Activated T-cell treated with anti-CD3 and anti-CD28 coated beads, Interleukin-2, amount 50 U/mL, for 1 hour (primary cell): ENCODE data around the gene GPC6.

Source experiments
- DNase-seq: peaks from one replicate; pipeline ENCODE4 v3.0.0-alpha.2; 2020

GPC6 gene

DNA sequence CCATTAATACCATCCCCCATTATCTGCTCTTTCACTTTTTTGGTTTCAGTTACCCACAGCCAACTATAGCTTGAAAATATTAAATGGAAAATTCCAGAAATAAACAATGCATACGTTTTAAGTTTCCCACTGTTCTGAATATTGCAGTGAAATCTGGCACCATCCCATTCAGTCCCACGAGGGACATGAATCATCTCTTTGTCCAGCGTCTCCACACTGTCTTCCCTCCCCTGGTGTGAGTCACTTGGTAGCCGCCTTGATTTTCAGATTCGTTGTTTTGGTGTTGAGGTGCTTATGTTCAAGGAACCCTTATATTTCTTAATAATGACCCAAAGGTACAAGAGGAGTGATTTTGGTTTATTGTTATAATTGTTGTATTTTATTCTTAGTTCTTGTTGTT is 1006.8 kb downstream of the GPC6 start:
- no peak for DNase-seq

DNA sequence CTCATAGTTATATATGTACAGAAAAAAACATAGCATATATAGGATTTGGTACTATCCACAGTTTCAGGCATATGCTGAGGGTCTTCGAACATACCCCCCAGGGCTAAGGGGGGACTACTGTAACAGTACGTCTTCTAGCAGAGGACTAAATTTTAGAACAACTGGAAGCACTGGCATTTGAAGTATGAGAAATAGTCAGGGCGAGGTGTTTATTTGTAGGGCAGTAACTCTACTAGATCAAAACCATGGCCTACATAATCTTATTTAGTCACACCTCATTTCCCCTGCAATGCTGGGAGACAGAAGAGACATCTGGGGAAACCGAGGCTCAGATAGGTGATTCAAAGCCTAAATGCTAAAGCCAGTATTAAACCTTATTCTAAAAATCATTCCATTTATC is 1007.2 kb downstream of the GPC6 start:
- no peak for DNase-seq

DNA sequence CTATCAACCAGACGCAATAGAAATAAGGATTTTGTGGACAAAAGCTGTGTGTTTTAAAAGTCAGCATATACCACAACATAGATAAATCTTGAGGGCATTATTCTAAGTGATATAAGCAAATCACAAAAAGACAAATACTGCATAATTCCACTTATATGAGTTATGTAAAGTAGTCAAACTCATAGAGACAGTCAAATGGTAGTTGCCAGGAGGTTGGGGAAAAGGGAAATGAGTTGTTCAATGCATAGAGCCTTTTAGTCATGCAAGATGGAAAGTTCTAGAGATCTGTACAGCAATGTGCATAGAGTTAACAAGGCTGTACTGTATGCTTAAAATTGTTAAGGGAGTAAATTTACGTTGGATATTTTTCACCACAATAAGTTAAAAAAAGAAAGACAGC is 1008.1 kb downstream of the GPC6 start:
- no peak for DNase-seq

DNA sequence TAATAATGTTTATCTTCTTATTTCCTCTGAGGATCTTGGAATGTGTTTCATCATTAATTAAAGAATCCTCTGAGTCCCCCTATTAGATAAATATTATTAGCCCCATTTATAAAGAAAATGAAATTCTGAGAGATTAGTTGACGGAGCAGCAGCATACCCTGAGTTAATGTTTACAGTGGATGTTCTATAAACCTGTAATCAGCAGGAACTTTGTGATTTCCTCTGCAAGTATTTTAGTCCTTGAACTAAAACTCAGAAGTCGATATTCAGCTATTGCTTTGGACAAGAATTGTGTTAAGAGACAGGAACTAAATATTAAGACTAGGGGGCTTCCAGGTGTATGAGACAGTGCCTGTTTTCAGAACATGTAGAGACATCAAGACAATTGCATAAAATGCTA is 1009.5 kb downstream of the GPC6 start:
- no peak for DNase-seq

DNA sequence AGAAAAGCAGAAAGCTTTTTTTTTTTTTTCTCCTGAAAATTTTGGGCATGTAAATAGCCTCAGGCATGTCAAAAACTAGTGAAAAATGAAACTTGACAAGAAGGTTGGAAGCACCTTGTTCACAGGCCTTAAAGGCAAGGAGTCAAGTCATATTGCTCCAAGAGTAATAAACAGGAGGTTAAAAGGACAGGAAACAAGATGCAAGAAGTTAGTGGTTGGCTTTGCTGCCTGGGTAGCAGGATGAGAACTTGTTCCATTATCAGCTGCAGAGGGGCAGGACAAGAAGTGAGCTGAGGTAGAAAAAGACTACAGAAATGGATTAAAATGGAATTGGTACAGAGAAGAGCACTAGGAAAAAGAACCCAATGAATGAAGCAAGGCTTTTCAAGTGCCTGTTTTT is 1010.3 kb downstream of the GPC6 start:
- no peak for DNase-seq

DNA sequence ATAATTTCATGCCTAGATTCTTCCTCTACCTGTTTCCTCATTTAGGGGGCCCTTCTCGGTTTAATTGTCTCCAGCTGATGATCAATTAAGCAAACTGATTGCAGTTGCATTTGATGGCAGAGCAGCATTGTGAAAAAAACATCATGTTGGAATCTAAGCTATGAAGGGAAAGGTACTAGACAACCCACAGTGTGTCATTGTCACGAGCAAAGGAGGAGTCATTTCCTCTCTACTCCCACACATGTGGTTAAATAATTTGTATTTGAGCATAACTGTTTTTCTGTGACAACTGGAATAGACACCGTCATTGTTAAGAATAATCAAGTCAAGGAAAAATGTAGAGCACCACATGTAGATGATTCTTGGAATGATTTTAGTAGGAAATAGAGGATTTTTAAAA is 1012.5 kb downstream of the GPC6 start:
- DNase-seq = no peak

DNA sequence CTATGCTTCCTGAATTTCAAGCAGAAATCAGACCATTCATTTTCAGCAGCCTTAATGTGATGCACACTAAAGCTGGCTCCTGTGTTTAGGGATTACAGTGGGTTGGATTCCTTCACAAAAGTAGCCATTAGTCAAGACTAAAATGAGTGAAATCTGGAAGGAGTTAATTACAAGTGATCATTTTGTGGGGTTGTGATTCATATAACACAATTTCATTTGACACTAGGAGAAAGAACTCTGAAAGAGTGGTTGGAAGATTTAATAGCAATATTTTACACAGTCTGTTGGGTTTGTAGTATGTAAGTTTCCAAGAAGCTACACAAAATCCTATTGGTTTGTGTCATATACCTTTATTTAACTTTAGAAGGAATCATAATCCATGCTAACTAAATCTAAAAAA is 1015.9 kb downstream of the GPC6 start:
- DNase-seq = no peak

DNA sequence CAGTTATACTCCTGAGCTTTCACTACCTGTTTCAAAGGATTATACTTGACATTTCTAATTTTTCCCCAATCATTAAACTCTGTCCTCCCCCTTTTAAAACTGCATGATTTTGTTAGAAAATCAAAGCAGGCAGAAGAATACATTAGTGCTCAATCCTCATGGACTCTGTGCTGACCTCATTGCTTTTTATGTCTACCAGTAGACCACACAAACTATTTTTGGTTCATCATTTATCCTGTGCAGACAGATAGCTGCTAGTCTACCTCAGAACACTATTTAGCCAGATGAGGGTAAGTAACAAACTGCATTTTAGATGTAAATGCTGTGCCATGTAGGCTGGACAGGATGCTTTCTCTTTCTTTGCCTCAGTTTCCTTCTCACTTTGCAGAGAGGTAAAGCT is 1016.9 kb downstream of the GPC6 start:
- no peak for DNase-seq

DNA sequence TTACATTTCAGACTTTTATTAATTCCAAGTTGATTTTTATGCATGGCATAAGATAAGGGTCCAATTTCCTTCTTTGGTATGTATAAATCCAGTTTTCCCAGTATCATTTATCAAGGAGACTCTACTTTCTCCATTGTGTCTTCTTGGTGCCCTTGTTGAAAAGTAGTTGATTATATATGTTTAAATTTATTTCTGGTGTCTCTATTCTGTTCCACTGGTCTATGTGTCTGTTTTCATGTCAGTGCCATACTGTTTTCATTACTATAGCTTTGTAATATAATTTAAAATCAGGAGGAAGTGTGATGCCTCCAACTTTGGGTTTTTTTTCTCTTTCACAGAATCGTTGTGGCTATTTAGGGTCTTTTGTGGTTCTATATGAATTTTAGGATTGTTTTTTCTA is 1019.9 kb downstream of the GPC6 start:
- no peak for DNase-seq

DNA sequence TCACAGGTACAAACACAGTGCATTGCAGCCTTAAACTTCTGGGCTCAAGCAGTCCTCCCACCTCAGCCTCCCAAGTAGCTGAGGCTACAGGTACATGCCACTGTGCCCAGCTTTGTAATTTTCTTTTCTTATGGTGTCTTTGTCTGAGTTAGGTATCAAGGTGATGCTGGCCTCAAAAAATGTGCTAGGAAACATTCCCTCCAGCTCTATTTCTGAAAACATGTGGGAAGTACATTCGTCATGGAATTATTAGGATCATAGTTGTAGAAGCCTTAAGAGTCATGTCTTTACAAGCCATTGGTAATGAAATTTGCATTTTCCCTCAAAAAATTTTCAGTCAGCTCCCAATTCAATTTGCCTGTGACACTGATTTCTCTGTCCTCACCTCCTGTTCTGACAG is 1021.3 kb downstream of the GPC6 start:
- no peak for DNase-seq

DNA sequence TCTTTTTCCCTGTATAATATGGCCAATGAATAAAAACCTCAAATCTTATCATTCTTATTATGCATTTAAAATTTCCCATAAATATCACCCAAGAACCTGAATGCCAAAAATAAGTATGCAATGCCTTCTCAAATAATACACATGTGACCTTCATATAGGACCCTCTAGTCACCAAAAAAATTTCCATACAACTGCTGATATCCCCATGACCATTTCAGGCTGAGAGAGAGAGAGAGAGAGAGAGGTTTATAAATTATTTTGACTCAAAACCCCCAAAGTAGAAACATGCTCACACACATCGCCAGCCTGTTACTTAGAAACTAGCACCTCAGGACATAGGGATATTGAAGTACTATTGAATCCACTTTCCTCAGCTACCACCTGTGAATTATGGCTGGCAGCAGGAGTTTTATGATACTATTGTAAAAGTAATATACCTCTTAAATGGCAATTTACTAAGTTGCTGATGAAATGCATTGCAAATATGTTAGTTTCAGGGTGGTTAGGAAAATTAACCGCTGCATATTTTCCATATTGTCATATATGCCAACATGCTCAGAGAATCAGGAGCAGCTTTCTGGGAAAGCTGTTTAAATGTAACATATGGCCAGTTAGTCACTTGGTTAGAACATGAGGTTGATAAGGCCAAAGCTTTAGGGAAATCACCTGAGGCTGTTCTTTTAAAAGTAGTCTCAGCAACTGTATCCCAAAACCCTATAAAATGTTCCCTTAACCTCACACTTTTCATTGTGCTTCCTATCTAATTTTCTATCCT is 1022.0 kb downstream of the GPC6 start:
- DNase-seq = no peak

DNA sequence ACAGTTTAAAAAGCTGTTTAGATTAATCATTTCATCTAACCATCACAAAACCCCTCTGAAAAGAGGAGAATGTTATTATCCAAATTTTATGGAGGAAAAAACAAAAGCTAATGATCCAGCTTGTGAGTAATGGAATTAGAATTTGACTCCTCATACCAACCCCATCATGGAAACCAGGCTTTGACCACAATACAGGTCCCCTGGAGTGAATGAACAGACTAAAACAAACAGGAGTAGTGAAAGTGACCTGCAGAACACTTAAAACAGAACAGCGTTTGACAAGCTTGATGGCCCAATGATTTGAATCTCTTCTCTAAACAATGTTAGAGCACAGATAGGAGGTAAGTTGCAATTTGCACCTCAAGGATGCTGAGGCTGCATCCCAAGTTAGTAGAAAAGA is 1022.9 kb downstream of the GPC6 start:
- no peak for DNase-seq

DNA sequence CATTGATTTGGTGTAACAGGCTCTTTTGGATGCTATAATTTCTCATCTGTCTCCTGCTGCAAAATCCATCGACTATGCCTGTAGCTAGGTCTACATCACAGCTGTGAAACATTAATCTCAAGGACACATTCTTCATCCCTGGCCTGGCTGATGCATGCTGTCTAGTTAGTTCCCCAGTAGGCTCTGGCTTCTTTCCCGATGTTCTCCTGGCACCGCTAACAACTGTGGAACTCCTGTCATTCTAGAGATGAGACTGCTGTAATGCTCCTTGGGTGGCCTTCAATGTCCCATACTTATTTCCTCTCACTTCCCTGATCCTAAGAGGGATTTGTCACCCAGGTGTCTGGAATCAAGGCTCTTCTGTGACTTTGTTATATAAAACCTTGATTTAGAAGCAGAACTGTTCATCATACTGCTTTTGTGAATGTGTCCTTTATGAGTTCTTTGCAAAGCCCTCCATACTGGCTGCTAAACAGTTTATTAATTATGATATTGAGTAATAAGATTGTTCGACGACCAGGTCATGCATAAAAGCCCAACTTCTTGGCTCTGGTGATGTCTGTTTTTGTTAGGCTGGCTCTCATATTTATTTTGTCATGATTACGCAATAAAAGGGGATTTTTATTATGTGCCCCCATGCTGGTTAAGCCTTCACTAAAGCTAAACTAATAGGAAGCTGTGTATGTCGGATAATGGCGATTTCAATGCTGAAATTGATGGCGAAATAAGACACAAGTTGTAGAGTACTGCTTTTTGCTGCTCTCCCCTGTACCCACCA is 1025.4 kb downstream of the GPC6 start:
- DNase-seq = no peak

DNA sequence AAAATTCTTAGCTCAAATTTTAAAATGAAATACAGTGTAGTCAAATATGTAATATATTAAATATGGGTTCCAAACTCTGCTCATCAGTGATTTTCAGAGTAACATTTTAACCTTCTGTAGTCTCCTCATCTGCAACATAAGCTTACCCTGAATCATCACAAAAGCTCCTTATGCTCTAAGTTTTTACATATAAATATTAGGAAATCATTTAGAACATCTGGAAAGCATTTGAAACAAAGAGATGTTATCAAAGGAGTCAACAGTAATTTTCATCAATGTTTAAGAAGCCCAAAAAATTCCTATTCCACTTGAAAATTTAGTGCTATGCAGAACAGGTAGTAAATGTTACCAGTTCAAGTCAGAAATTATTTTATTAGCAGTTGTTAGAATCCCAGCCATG is 1028.1 kb downstream of the GPC6 start:
- DNase-seq = no peak

DNA sequence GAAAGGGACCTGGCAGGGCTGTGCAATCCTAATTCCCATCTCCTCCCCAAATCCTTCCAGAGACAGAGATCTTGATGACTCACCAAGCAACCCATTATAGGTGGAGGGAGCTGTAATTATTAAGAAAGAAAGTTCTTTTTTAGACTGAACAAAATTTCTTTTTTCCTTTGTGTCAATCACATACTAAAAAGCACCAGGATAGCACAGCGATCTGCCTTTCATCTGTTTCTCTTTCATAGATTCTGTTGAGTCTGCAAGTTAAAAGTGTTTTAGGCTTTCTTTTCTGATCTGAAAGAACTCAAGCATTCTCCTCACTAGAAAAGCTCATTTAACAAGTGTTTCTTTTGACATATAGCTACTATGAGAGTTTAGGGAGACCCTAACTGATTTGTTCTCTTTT is 1030.1 kb downstream of the GPC6 start:
- DNase-seq = no peak

DNA sequence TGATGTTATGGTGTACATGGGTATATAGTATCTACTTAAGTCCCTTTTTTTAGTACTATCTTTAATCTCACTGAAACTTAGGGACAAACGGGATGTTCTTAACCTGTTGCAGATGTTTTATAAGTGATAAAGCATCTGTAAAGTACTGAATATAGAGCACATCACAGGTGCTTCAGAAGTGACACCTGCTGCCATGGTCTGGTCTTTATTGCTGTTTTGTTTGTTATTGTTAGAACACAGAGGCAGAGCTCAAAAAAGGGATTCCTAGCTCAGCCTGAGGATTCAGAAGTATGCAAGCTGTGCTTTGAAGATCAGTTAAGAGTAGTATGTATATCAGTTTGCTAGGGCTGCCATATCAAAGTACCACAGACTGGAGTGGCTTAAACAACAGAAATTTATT is 1033.4 kb downstream of the GPC6 start:
- DNase-seq = no peak

DNA sequence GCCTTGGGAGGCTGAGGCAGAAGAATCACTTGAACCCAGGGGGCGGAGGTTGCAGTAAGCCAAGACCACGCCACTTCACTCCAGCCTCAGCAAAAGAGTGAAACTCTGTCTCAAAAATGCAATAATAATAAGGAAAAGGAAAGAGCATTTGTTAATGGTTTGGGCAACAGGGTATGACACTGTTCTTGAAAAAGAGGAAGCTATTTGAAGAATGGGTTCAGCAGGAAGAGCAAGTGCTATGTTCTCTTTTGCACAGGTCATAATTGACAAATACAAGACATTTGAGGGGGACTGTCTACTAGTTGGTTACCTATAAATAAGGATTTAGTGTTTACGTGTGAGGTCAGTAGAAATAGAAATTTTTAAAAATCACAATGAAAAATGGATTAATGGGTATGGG is 1034.6 kb downstream of the GPC6 start:
- no peak for DNase-seq

DNA sequence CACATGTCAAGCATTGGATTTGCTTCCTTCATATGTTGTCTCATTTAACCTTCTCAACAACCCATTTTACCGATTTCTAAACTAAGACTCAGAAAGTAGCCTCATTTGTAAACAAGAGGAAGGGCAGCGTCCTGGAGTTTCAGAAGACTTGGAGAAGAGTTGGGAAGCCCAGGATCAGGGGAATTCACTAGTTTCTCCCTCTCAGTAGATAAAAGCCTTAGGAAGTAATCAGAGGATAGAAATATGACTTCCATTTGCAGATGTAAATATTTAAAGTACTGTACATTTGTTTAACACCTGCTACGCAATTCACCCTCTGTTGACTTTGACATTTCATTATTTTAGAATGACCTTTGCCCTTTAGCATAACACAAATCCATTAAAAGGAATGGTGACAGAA is 1036.4 kb downstream of the GPC6 start:
- DNase-seq = no peak

DNA sequence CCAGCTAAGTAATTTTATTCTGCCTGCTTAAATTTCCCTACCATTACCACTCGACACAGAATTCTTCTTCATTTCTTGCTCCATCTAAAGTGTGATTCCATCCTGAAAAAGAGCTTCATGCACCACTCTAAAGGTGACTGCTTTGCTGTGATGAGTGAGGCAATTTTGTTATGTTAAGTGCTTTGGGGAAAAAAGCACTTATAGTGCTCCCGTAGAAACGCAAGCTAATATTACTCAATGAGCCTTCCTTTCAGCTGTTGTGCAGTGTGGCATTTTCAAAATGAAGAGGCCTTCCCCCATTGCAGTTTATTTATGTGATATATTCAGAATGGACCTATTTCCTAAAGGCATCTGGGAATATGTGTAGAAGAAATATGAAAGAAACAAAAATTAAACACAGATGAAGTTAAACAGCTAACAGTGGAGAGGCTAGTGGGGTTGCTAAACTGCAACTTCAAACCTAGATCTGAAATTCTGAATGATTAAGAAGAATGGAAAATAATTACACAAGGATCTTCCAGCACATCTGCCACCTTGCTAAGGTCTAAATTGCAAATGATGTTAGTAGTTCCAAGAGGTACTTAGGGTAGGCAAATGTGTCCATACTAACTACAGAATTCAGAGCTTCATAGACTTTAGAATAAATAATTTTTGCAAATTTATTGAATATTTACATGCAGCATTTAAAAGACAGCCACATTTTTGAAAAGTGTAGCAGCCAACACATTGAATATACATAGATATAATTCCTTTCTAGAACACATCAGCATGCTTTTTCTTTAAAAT is 1041.2 kb downstream of the GPC6 start:
- no peak for DNase-seq

DNA sequence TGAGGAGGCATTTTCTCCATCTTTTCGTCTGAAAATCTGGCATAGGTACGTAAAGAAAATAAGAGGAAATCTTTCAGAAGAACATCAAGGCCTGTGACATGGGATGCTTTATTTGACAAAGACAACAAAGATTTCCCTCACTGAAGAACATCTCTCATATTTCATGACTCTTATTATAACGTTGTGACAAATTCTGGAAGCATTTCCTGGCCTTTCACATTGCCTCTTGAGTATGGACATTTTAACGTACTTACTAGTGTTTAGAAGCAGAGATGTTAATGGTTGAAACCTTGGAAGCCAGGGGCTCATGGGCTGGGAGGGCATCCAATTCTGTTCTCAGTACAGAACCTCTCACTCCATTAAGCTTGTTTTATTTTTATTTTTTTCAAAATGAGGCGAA is 1042.1 kb downstream of the GPC6 start:
- no peak for DNase-seq

DNA sequence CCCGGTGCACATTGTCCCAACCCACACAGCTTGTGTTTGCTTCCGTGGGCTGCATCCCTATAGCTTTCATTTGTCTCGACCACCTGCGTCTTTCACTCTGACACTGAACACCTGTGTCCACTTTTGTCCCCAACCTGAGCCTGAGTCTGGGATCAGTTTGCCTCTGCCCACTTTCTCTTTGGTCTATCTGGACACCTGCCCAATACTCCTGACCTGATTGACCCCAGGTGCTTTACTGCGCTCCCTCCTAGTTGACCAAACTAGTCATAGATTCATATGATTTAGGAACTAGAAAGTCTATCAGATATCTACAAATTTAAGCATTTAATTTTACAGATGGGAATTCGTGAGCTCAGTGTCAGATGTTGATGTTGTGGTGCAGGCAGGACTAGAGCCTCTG is 1043.0 kb downstream of the GPC6 start:
- no peak for DNase-seq

DNA sequence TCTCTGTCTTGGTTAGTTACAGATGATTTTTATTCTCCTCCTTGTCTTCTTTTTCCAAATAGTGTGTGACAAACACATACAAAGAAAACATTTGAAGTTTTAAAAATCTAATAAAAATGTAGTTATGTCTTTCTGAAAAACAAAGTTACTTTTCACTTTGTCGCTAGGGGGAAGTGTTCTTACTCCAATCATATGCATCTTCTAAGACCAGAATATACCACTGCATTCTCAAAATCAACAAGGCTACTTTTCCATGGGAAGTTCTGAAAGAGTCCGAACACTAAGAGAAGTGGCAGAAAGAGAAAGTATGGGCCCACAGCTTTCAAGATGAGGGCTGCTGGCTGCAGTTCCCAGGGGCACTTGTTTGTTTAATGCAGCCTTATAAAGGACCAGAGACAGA is 1043.9 kb downstream of the GPC6 start:
- DNase-seq = no peak

DNA sequence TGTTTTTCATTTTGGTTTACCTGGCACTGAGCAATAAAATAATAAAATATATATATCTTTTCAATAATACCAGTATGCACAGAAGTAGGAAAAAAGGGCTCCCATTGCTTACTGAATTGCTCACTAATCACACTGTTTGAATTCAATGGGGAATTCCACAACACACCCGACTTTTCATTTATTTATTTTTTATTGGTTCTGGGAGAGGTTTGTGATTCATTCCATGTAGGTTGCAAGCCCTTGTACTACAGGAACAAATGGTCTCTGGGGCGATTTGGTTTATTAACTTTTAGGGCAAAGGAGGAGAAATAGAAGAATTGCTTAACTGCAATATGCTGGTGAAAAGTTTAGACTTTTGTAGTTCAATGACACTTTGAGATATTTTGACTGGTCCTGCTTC is 1045.4 kb downstream of the GPC6 start:
- DNase-seq = no peak

DNA sequence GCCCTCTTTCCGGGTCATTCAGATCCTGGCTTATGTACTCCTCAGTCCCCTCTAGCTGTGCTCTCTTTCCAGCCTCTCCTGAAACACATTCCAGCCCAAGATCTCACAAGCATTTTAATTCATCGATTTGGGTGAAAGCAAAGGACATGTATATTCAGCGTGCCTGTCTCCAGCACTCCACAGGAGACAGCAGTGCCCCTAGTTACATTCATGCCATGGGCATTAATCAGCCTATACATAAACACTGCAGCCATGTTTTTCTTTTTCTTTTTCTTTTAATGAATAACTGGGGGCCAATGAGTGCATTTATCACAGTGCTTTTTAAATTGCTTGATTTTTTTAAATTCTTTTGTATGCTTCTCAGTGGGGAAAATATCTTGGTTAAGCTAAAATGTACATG is 1053.7 kb downstream of the GPC6 start:
- DNase-seq = no peak
